ENCODE data around the gene KDM6A. TPM values are rescaled to one million over a fixed set of nuclear protein-coding genes. Genes with fewer than 3 reads are reported as not detected.
A peak's percentile ranks its signal among the peaks of the same experiment; 100 is the strongest.
"Not testable (repeated sequence)": the region's sequence is repeated elsewhere in the genome, so short reads cannot be mapped to it uniquely, and the experiment has no call there.

Gene KDM6A
- total RNA-seq, 4 donors from 2014 or later = 42.5 to 163 (median 91.8) TPM

DNA sequence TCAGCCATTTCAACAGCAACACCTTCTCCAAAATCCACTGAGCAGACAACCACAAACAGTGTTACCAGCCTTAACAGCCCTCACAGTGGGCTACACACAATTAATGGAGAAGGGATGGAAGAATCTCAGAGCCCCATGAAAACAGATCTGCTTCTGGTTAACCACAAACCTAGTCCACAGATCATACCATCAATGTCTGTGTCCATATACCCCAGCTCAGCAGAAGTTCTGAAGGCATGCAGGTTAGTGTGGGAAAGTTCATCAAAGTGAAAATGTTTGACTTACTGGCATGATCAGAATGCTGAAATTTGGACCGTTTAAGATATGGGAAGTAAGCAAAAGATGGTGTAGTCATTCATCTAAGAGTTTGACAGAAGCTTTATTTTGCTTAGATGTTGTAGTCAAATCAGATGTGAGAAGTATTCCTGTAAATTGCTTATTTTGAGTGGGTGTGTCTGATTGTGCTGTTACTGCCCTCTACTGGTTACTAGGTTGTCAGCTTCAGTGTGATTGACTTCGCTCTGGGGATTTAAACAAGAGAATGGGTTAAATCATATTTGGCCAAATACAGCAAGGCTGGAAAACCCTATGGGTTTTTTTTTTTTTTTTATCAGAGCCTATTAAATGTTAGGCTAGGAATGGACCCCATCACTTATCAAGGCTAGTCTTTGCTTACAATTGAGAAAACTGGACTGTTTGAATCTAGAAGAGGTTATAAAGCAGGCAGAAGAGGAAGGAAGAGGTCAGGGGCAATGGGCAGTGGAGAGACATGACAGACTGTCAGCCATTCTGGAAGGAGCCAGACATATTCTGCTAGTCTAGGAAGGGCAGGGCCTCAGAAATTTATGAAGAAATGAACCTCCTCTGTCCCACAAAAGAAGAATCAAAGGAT lies 197.4 kb downstream of the KDM6A start:
- no peak overlapping the region for H3K27ac ChIP-seq
- in situ Hi-C loops (cut with MboI; ENCODE audit: low pct_ligation_motif_present in 1 of 4, low pct_unique_long_range_greater_than_20kb in 1 of 4, low sequenced_read_pairs in 3 of 4) = loop anchor here in 2 of 4 donors (25.0 kb wide), 2 partner anchors 183 to 1108 kb away; partner anchors contain the start of gene NDP (in 1 of the 2)
- no peak for DNase-seq

DNA sequence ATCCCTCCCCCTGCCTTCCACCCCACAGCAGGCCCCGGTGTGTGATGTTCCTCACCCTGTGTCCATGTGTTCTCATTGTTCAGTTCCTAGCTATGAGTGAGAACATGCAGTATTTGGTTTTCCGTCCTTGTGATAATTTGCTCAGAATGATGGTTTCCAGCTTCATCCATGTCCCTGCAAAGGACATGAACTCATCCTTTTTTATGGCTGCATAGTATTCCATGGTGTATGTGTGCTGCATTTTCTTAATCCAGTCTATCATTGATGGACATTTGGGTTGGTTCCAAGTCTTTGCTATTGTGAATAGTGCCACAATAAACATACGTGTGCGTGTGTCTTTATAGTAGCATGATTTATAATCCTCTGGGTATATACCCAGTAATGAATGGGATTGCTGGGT lies 200.0 kb downstream of the KDM6A start:
- H3K27me3 ChIP-seq; intact Hi-C loops (cut with DNase I; ENCODE audit: low total_unique reads); H3K4me1 ChIP-seq; DNase-seq; H3K9me3 ChIP-seq; H3K36me3 ChIP-seq; H3K27ac ChIP-seq; H3K4me3 ChIP-seq: not testable (repeated sequence)
- WGBS, 2 donors (ENCODE audit: low coverage in 1 of 2) = 99% methylated on average over 4 of the region's 4 CpGs; no CpG with 5 or more reads in 1 of the 2 donors
- in situ Hi-C loops (cut with MboI; ENCODE audit: low pct_ligation_motif_present in 1 of 4, low pct_unique_long_range_greater_than_20kb in 1 of 4, low sequenced_read_pairs in 3 of 4) = loop anchor here in 2 of 4 donors (25.0 kb wide), 2 partner anchors 186 to 1111 kb away; partner anchors contain the start of gene NDP (in 1 of the 2)

More for the DNA sequence above, 197.4 kb downstream of the KDM6A start:
- Histone ChIP-seq H3K4me3 (no peak overlapping the region), H3K36me3 (no peaks in the 10 kb centered on the region), H3K4me1 (no peaks in the 10 kb centered on the region), H3K9me3 (no peaks in the 10 kb centered on the region), H3K27me3 (no peaks in the 10 kb centered on the region)
- intact Hi-C loops (cut with DNase I; ENCODE audit: low total_unique reads) = no loop called here
- TF ChIP-seq, protein P1, sequence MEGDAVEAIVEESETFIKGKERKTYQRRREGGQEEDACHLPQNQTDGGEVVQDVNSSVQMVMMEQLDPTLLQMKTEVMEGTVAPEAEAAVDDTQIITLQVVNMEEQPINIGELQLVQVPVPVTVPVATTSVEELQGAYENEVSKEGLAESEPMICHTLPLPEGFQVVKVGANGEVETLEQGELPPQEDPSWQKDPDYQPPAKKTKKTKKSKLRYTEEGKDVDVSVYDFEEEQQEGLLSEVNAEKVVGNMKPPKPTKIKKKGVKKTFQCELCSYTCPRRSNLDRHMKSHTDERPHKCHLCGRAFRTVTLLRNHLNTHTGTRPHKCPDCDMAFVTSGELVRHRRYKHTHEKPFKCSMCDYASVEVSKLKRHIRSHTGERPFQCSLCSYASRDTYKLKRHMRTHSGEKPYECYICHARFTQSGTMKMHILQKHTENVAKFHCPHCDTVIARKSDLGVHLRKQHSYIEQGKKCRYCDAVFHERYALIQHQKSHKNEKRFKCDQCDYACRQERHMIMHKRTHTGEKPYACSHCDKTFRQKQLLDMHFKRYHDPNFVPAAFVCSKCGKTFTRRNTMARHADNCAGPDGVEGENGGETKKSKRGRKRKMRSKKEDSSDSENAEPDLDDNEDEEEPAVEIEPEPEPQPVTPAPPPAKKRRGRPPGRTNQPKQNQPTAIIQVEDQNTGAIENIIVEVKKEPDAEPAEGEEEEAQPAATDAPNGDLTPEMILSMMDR (IDR thresholded peaks at IDR 0.05) = peak; percentile 26 to 63 (median 48)
- TF ChIP-seq POLR2A (IDR thresholded peaks at IDR 0.05) = no peak
- no peak for TF ChIP-seq EP300 (IDR thresholded peaks at IDR 0.05; ENCODE audit: low read depth)
- 28% methylated on average over 2 of the region's 2 CpGs; no CpG with 5 or more reads in 1 of the 2 donors for WGBS, 2 donors (ENCODE audit: low coverage in 1 of 2)

DNA sequence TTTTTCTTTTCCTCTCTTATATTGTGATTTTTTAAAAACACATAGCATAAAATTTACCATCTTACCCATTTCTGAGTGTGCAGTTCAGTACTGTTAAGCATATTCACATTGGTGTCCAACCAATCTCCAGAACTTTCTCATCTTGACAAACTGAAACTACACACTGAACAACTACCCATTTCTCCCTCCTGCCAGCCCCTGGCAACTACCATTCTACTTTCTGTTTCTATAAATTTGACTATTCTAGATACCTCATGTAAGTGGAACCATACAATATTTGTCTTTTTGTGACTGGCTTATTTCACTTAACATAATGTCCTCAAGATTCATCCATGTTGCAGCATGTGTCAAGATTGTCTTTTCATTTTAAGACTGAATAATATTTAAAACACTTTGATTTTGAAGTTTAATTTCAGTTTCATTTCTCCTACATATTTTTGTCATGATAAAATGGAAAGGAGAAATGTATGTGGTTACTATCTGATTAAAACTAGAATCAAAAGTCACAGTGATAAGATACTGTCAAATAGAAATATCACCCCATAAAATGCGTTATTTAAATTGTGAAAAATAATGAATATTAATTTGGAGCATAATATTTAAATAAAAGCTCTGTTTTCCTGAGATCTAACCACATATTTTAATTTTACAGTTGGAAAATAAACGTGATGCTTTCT lies 204.9 kb downstream of the KDM6A start:
- intact Hi-C loops (cut with DNase I; ENCODE audit: low total_unique reads) (no loop called here), in situ Hi-C loops (cut with MboI; ENCODE audit: low pct_ligation_motif_present in 1 of 4, low pct_unique_long_range_greater_than_20kb in 1 of 4, low sequenced_read_pairs in 3 of 4) (no loop called here)
- no peaks in the 10 kb centered on the region for H3K27me3 ChIP-seq
- no peaks in the 10 kb centered on the region for H3K9me3 ChIP-seq
- H3K36me3 ChIP-seq = no peaks in the 10 kb centered on the region
- WGBS, 2 donors (ENCODE audit: low coverage in 1 of 2) = 59 to 84% methylated on average over 2 of the region's 2 CpGs
- no peak for DNase-seq
- TF ChIP-seq, protein P1 (IDR thresholded peaks at IDR 0.05) = no peak
- TF ChIP-seq POLR2AphosphoS5 (IDR thresholded peaks at IDR 0.05) (no peak), EP300 (IDR thresholded peaks at IDR 0.05; ENCODE audit: low read depth) (no peak), POLR2A (IDR thresholded peaks at IDR 0.05) (no peak)
- H3K4me3 ChIP-seq = no peak overlapping the region
- H3K27ac ChIP-seq = no peak overlapping the region
- no peaks in the 10 kb centered on the region for H3K4me1 ChIP-seq

DNA sequence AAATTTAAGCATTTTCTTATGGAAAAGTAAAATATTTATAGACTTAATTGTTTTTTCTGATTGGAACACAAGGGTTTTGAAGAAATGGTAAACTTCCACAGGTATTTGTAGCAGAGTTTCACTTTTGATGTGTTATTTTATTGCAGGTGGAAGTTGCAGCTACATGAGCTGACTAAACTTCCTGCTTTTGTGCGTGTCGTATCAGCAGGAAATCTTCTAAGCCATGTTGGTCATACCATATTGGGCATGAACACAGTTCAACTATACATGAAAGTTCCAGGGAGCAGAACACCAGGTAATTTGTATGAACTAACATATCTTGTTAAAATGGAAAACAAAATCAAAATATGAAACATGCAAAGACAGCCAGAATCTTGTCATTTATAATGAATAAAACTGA lies 210.3 kb downstream of the KDM6A start:
- H3K4me1 ChIP-seq = no peaks in the 10 kb centered on the region

More for the DNA sequence above, 210.3 kb downstream of the KDM6A start:
- Histone ChIP-seq H3K36me3 (peaks cover 0 to 3% (median 0%) of the 10 kb centered on the region in 4 donors), H3K27ac (no peak overlapping the region), H3K4me3 (no peak overlapping the region), H3K27me3 (no peaks in the 10 kb centered on the region), H3K9me3 (no peaks in the 10 kb centered on the region)
- in situ Hi-C loops (cut with MboI; ENCODE audit: low pct_ligation_motif_present in 1 of 4, low pct_unique_long_range_greater_than_20kb in 1 of 4, low sequenced_read_pairs in 3 of 4) = no loop called here
- DNase-seq = no peak
- 71% methylated on average over 2 of the region's 2 CpGs; no CpG with 5 or more reads in 1 of the 2 donors for WGBS, 2 donors (ENCODE audit: low coverage in 1 of 2)
- TF ChIP-seq POLR2AphosphoS5 (IDR thresholded peaks at IDR 0.05) = no peak
- TF ChIP-seq POLR2A (IDR thresholded peaks at IDR 0.05) = no peak
- TF ChIP-seq, protein P1 (IDR thresholded peaks at IDR 0.05) = no peak
- TF ChIP-seq EP300 (IDR thresholded peaks at IDR 0.05; ENCODE audit: low read depth) = no peak
- intact Hi-C loops (cut with DNase I; ENCODE audit: low total_unique reads) = no loop called here

Data from transverse colon (tissue), 4 donors.